Measurements from ENCODE around the gene PDGFRB.

Gene PDGFRB

DNA sequence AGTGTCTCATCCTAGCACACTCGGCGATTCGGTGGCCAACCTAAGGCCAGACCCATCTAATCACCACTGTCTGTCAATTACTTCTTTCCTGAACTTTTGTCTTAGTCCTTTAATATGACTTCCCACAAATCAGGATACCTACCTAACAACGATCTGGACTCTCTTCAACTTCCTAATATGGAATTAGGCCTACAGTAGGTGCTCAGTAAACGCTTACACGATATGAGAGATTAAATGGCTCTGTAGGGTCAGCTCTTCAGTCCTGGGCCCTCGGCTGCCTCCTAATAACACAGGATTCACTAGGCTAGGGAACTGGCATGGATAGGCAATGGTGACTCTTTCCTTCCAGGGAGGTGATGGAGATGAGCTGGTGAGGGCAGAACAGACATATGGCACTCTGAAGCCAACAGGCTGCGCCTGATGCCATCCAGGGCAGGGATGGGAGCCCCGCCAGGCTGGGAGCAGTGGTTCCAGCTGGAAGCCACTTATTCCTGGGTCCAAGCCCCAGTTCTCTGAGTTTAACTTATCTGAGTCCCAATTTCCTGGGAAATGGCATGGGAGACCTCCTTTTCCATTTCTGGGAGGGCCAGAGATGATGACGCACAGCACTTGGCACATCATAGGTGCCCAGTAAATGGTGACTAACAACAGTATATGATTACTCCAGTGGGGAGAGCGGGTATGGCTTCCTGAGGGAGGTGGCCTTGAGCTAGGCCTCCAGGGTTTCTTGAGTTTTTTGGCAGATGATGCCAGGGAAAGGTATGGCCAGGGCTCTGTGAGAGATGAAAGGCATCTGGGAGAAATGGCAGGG is 7.3 kb downstream of the PDGFRB start:
- H3K9me3 ChIP-seq (replicated peaks in 1 of 2; ENCODE audit: control insufficient read depth in 2 of 2, insufficient read depth in 1 of 2, low read depth in 1 of 2, low read length in 2 of 2) = no peaks in the 10 kb centered on the region
- no peak overlapping the region for H3K14ac ChIP-seq (ENCODE audit: low read length)
- H3K27ac ChIP-seq (replicated peaks; ENCODE audit: low read length) = no peak overlapping the region
- peaks cover 31 to 35% of the 10 kb centered on the region in 2 donors for H3K4me1 ChIP-seq (ENCODE audit: control insufficient read depth in 2 of 2, insufficient read depth in 1 of 2, low read depth in 1 of 2, low read length in 2 of 2)
- DNase-seq (ENCODE audit: low spot score) = no peak
- no peak overlapping the region for H3K23ac ChIP-seq (ENCODE audit: low read depth, low read length, poor library complexity)
- no peak overlapping the region for H2BK12ac ChIP-seq (ENCODE audit: low read length)
- no CpG with 5 or more reads among the region's 11 CpGs for WGBS, 2 donors (ENCODE audit: extremely low coverage in 2 of 2, insufficient read length in 2 of 2, insufficient replicate concordance in 1 of 2)
- no peak overlapping the region for H4K8ac ChIP-seq (ENCODE audit: low read depth, low read length)
- H3K27me3 ChIP-seq (ENCODE audit: control insufficient read depth in 3 of 3, insufficient read depth in 3 of 3, low read depth in 1 of 3, low read length in 3 of 3) = no peaks in the 10 kb centered on the region
- no peak overlapping the region for H2BK120ac ChIP-seq (ENCODE audit: low read depth, low read length)
- peak overlapping the region; percentile 24 for H2AK5ac ChIP-seq (ENCODE audit: low read depth, low read length)
- H3K9ac ChIP-seq (ENCODE audit: low read depth, low read length, poor library complexity) = no peak overlapping the region
- H3K4ac ChIP-seq (ENCODE audit: low read length) = no peak overlapping the region
- H3K4me2 ChIP-seq (ENCODE audit: insufficient read depth, low read length, poor library complexity, severe bottlenecking) = no peak overlapping the region
- no peak overlapping the region for H2AFZ ChIP-seq (ENCODE audit: low read length)
- H2BK5ac ChIP-seq (ENCODE audit: low read length) = no peak overlapping the region
- H3K4me3 ChIP-seq (ENCODE audit: low read length in 2 of 2) = no peak overlapping the region
- H3K18ac ChIP-seq (ENCODE audit: low read length) = no peak overlapping the region
- H2BK15ac ChIP-seq (ENCODE audit: low read length) = no peak overlapping the region
- H4K91ac ChIP-seq (ENCODE audit: low read depth, low read length, poor library complexity) = no peak overlapping the region
- no peaks in the 10 kb centered on the region for H3K79me1 ChIP-seq (ENCODE audit: low read depth, low read length)
- no peaks in the 10 kb centered on the region for H3K36me3 ChIP-seq (replicated peaks in 1 of 2; ENCODE audit: control insufficient read depth in 2 of 2, insufficient read depth in 2 of 2, low read length in 2 of 2)

DNA sequence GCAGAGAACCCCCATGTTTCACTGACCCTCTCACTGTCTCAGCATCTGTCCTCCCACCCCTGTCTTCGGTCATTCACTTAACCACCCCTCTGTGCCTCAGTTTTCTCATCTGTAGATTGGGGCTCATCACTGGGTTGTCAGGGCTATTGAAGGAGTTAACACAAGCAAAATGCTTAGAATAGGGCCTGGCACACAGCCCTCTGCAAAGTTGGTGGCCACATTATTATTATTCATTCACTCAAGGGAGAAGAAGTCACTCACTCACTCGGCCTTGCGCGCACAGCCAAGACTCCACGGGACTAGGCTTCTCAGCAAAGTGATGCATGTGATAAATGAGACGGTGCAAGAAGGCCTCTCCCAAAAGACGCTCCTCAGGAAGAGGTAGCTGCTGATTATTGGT is 8.0 kb downstream of the PDGFRB start:
- H4K91ac ChIP-seq (ENCODE audit: low read depth, low read length, poor library complexity) = no peak overlapping the region
- no peak overlapping the region for H2BK15ac ChIP-seq (ENCODE audit: low read length)
- no peak overlapping the region for H3K4ac ChIP-seq (ENCODE audit: low read length)
- H3K27ac ChIP-seq (replicated peaks; ENCODE audit: low read length) = no peak overlapping the region
- H4K8ac ChIP-seq (ENCODE audit: low read depth, low read length) = no peak overlapping the region
- H3K27me3 ChIP-seq (ENCODE audit: control insufficient read depth in 3 of 3, insufficient read depth in 3 of 3, low read depth in 1 of 3, low read length in 3 of 3) = no peaks in the 10 kb centered on the region
- no peak overlapping the region for H2AFZ ChIP-seq (ENCODE audit: low read length)
- peaks cover 30 to 42% of the 10 kb centered on the region in 2 donors for H3K4me1 ChIP-seq (ENCODE audit: control insufficient read depth in 2 of 2, insufficient read depth in 1 of 2, low read depth in 1 of 2, low read length in 2 of 2)
- H3K9me3 ChIP-seq (replicated peaks in 1 of 2; ENCODE audit: control insufficient read depth in 2 of 2, insufficient read depth in 1 of 2, low read depth in 1 of 2, low read length in 2 of 2) = no peaks in the 10 kb centered on the region
- no peak overlapping the region for H2AK5ac ChIP-seq (ENCODE audit: low read depth, low read length)
- no peak overlapping the region for H3K14ac ChIP-seq (ENCODE audit: low read length)
- H3K18ac ChIP-seq (ENCODE audit: low read length) = no peak overlapping the region
- H3K4me3 ChIP-seq (ENCODE audit: low read length in 2 of 2) = no peak overlapping the region
- H3K36me3 ChIP-seq (replicated peaks in 1 of 2; ENCODE audit: control insufficient read depth in 2 of 2, insufficient read depth in 2 of 2, low read length in 2 of 2) = no peaks in the 10 kb centered on the region
- no peaks in the 10 kb centered on the region for H3K79me1 ChIP-seq (ENCODE audit: low read depth, low read length)
- WGBS, 2 donors (ENCODE audit: extremely low coverage in 2 of 2, insufficient read length in 2 of 2, insufficient replicate concordance in 1 of 2) = no CpG with 5 or more reads among the region's 7 CpGs
- no peak overlapping the region for H2BK5ac ChIP-seq (ENCODE audit: low read length)
- no peak overlapping the region for H3K4me2 ChIP-seq (ENCODE audit: insufficient read depth, low read length, poor library complexity, severe bottlenecking)
- no peak overlapping the region for H3K9ac ChIP-seq (ENCODE audit: low read depth, low read length, poor library complexity)
- H3K23ac ChIP-seq (ENCODE audit: low read depth, low read length, poor library complexity) = no peak overlapping the region
- H2BK120ac ChIP-seq (ENCODE audit: low read depth, low read length) = no peak overlapping the region
- H2BK12ac ChIP-seq (ENCODE audit: low read length) = no peak overlapping the region
- no peak for DNase-seq (ENCODE audit: low spot score)

DNA sequence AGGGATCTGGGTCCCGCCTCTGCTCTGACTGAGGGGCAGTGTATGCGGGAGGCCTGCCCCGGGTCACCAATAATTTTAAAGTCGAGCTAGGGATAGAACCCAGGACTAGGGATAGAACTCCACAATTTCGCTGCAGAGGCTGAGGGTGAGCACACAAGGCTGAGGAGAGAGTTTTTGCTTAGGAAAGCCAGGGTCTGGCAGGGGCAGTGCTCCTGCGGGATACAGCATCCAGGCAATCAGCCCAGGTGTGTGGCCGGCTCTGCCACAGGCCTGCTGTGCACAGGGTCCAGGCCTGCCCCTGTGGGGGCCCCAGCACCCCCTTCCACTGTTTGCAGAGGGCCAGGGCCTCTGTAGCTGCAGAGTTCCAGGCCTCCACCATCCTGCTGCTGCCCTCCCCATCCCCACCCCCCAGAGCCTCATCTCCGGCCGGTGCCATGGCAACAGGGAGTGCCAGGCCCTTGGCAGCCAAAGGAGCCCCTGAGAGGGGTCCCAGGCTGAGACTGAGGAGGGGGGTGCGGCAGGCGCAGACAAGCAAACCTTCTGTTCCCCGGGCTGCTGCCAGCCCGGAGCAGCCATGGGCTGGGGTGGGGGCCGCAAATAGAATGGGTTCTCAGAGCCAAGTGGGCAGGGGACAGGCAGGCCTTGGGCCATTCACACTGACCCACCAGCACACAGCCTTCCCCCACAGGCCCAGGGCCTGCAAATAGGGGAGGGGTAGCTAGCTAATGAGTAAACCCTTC is 8.6 kb downstream of the PDGFRB start:
- H2BK15ac ChIP-seq (ENCODE audit: low read length) = peak overlapping the region; percentile 39
- no peak overlapping the region for H4K8ac ChIP-seq (ENCODE audit: low read depth, low read length)
- WGBS, 2 donors (ENCODE audit: extremely low coverage in 2 of 2, insufficient read length in 2 of 2, insufficient replicate concordance in 1 of 2) = no CpG with 5 or more reads among the region's 14 CpGs
- H3K4me3 ChIP-seq (ENCODE audit: low read length in 2 of 2) = no peak overlapping the region
- no peak overlapping the region for H2BK120ac ChIP-seq (ENCODE audit: low read depth, low read length)
- DNase-seq (ENCODE audit: low spot score) = no peak
- H3K9ac ChIP-seq (ENCODE audit: low read depth, low read length, poor library complexity) = peak overlapping the region; percentile 31
- no peaks in the 10 kb centered on the region for H3K9me3 ChIP-seq (replicated peaks in 1 of 2; ENCODE audit: control insufficient read depth in 2 of 2, insufficient read depth in 1 of 2, low read depth in 1 of 2, low read length in 2 of 2)
- no peaks in the 10 kb centered on the region for H3K79me1 ChIP-seq (ENCODE audit: low read depth, low read length)
- peak overlapping the region; percentile 21 for H3K23ac ChIP-seq (ENCODE audit: low read depth, low read length, poor library complexity)
- no peak overlapping the region for H3K27ac ChIP-seq (replicated peaks; ENCODE audit: low read length)
- no peak overlapping the region for H3K4me2 ChIP-seq (ENCODE audit: insufficient read depth, low read length, poor library complexity, severe bottlenecking)
- H2AFZ ChIP-seq (ENCODE audit: low read length) = peak overlapping the region; percentile 37
- no peaks in the 10 kb centered on the region for H3K27me3 ChIP-seq (ENCODE audit: control insufficient read depth in 3 of 3, insufficient read depth in 3 of 3, low read depth in 1 of 3, low read length in 3 of 3)
- H3K18ac ChIP-seq (ENCODE audit: low read length) = peak overlapping the region; percentile 84
- H2BK5ac ChIP-seq (ENCODE audit: low read length) = peak overlapping the region; percentile 50
- H4K91ac ChIP-seq (ENCODE audit: low read depth, low read length, poor library complexity) = no peak overlapping the region
- no peaks in the 10 kb centered on the region for H3K36me3 ChIP-seq (replicated peaks in 1 of 2; ENCODE audit: control insufficient read depth in 2 of 2, insufficient read depth in 2 of 2, low read length in 2 of 2)
- peaks cover 31 to 48% of the 10 kb centered on the region in 2 donors for H3K4me1 ChIP-seq (ENCODE audit: control insufficient read depth in 2 of 2, insufficient read depth in 1 of 2, low read depth in 1 of 2, low read length in 2 of 2)
- H3K4ac ChIP-seq (ENCODE audit: low read length) = no peak overlapping the region
- H2BK12ac ChIP-seq (ENCODE audit: low read length) = no peak overlapping the region
- H3K14ac ChIP-seq (ENCODE audit: low read length) = peak overlapping the region; percentile 91
- peak overlapping the region; percentile 84 for H2AK5ac ChIP-seq (ENCODE audit: low read depth, low read length)

DNA sequence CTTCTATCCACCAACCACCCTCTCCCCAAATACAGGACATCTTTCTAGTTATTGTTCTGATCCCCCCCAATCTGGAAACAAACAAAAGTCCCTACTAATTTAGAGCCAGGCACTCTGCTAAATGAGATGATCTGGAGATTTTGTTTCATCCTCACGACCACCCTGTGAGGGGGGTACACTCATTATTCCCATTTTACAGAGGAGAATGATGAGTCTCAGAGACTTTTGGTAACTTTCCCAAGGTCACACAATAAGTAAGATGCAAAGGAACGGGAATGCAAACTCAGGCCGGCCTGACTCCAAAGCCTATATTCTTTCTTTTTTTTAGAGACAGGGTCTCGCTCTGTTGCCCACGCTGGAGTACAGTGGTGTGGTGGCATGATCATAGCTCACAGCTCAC is 9.4 kb downstream of the PDGFRB start:
- Histone ChIP-seq H3K4me1 (ENCODE audit: control insufficient read depth in 2 of 2, insufficient read depth in 1 of 2, low read depth in 1 of 2, low read length in 2 of 2) (peaks cover 36 to 56% of the 10 kb centered on the region in 2 donors), H3K4me2 (ENCODE audit: insufficient read depth, low read length, poor library complexity, severe bottlenecking) (no peak overlapping the region)

More for the DNA sequence above, 9.4 kb downstream of the PDGFRB start:
- Histone ChIP-seq H3K14ac (ENCODE audit: low read length) (no peak overlapping the region), H2AFZ (ENCODE audit: low read length) (no peak overlapping the region), H2BK15ac (ENCODE audit: low read length) (peak overlapping the region; percentile 39), H2BK5ac (ENCODE audit: low read length) (peak overlapping the region; percentile 50), H3K4ac (ENCODE audit: low read length) (no peak overlapping the region), H3K9me3 (replicated peaks in 1 of 2; ENCODE audit: control insufficient read depth in 2 of 2, insufficient read depth in 1 of 2, low read depth in 1 of 2, low read length in 2 of 2) (no peaks in the 10 kb centered on the region), H3K9ac (ENCODE audit: low read depth, low read length, poor library complexity) (no peak overlapping the region), H3K27me3 (ENCODE audit: control insufficient read depth in 3 of 3, insufficient read depth in 3 of 3, low read depth in 1 of 3, low read length in 3 of 3) (no peaks in the 10 kb centered on the region), H2BK120ac (ENCODE audit: low read depth, low read length) (no peak overlapping the region), H4K91ac (ENCODE audit: low read depth, low read length, poor library complexity) (no peak overlapping the region), H3K23ac (ENCODE audit: low read depth, low read length, poor library complexity) (no peak overlapping the region), H3K36me3 (replicated peaks in 1 of 2; ENCODE audit: control insufficient read depth in 2 of 2, insufficient read depth in 2 of 2, low read length in 2 of 2) (no peaks in the 10 kb centered on the region), H4K8ac (ENCODE audit: low read depth, low read length) (no peak overlapping the region), H3K79me1 (ENCODE audit: low read depth, low read length) (no peaks in the 10 kb centered on the region), H3K4me3 (ENCODE audit: low read length in 2 of 2) (no peak overlapping the region), H2BK12ac (ENCODE audit: low read length) (no peak overlapping the region), H3K27ac (replicated peaks; ENCODE audit: low read length) (no peak overlapping the region), H2AK5ac (ENCODE audit: low read depth, low read length) (no peak overlapping the region), H3K18ac (ENCODE audit: low read length) (no peak overlapping the region)
- no CpG with 5 or more reads among the region's 5 CpGs for WGBS, 2 donors (ENCODE audit: extremely low coverage in 2 of 2, insufficient read length in 2 of 2, insufficient replicate concordance in 1 of 2)
- no peak for DNase-seq (ENCODE audit: low spot score)

Data from neuronal stem cell (in vitro differentiated cells).